GM18520 (cell line): ENCODE data around the gene MIPOL1.
"Not testable (repeated sequence)": the region's sequence is repeated elsewhere in the genome, so short reads cannot be mapped to it uniquely, and the experiment has no call there.

ENCODE experiments used
- ATAC-seq: cut with Tn5 transposase; IDR thresholded peaks from one replicate; pipeline ENCODE4 v1.9.1; 2021; ENCODE audit not compliant: unreplicated experiment

MIPOL1 gene

DNA sequence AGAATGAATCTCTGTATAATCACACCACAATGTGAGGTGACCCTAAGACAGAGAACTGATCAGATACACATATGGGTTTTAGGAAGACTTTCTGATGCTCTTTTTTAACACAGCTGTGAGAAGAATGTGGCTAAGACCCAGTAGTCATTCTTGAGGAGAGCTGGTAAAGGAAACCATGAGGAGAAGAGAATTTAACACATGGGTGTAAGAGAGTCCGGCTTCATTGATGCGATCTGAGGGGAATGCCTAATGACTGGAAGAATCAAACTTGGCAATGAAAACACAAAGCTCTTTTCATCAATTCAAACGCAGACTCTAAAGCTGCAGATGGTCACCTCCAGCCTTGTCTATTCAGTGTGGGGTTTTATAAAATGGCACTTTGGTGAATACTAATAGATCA, 318.0 kb downstream of the MIPOL1 start:
- ATAC-seq: no peak

DNA sequence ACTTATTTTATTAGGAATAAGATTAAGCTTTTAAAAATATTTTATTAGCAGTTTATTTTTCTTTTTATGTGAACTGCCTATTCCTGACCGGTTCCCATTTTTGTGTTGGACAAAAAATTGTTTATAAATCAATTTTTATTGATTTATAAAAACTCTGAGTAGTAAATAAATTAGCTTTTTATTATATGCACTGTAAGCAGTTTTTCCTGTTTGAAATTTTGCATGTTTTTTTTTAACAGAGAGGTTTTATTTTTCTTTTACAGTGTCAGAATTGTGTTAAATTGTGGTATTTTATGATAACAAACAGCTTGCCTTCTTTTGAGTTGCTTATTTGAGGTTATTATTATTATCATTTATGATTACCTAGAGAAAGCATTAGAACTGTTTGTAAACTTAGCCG, 329.3 kb downstream of the MIPOL1 start:
- ATAC-seq: no peak

DNA sequence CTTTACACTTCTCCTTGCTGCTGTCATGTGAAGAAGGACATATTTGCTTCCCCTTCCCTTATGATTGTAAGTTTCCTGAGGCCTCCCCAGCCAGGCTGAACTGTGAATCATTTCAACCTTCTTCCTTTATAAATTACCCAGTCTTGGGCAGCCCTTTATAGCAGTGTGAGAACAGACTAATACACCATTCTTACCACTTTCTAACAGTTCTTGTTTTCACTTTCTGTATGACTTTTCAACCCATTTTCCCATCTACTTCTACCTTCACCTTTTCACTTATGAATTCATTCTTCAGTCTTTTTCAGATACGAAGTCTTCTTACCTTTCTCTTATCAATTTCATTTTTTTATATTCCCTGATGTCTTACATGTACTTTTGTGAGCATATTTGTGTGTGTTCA, 342.3 kb downstream of the MIPOL1 start:
- ATAC-seq: no peak

DNA sequence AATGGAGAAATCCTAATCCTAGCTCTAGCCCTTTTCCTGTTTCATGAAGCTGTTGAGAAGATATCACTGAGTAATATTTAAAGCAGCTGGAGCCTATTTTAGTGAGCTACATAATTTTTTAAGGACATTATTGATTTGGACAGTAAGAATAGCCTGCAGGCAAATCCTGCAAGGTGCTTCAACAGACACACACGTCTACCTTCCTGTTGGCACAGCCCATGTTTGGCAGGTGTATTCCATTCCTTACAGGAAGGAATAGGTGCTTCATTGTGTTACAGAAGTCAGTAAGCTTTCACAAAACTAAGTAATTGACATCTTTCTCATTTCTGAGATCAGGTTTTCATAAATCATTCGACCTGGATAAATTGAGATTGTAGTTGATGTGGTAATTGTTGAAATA, 346.7 kb downstream of the MIPOL1 start:
- ATAC-seq: no peak

DNA sequence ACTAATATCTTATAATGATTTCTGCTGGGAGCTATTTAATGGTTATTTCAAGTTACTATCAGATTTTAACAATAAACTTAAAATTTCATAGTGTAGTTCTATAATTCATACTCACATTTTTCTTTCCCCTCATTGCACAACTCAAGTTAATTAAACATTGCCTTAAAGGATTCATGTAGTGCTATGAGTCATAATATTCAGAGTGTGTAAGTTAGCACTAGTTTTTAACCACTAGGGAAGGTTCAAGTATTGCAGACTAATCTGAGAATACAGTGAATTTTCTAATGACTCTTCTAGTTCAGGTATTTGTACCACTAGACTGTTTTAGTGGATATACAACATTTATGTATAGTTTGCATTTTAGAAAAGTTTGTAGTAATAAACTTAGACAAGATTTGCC, 347.4 kb downstream of the MIPOL1 start:
- ATAC-seq: no peak

DNA sequence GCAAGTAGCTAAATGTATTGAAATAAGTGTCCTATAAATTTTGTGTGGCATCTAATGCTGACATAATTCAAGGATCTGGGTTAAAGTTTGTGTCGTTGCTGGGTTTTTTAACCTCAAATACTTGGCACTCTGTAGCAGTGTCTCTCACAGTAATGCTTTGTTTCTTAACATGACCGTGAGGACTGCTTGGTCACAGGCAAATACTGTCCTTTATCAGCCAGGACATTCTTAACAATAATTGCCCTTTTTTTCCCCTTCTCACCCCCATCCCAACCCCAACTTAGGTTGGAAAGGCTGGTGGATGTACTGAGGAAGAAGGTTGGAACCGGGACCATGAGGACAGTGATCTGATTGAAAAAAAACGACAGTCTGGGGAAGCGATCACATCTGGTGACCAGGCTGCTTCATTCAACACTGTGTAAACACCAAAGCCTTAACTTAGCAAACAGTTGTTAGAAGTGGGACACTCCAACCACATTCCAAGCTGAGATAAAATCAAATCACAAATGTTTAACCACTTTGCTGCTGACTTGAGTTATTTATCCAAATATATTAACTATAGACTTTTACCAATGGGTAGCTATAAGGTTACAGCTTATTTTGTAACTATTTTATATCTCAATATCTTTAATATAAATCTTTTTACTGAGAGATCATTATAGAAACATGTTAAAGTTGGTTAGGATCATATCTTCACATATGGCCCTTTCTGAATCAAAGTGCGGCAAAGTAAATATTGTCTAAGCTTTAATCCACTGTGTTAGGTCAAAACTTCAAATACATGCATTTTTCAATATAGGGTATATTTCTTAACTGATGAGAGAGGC, 349.1 kb downstream of the MIPOL1 start:
- no peak for ATAC-seq

DNA sequence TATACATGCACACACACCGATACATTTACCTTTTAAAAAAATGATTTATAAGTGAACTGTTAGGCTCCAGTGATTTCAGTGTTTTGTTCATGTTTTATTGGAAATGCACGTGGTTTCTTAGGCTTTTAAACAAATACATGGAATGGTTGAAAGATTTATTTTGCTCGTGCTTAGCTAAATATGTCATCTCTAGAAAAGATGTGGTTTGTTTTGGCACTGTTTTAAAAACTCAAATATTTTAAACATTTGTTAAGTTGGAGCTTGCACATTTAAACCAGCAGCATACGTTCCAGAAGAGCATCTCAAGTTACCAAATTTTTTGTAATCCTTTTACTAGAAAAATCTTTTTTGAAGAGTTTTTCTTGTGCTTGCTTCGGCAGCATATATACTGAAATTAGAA, 352.8 kb downstream of the MIPOL1 start:
- ATAC-seq: no peak

DNA sequence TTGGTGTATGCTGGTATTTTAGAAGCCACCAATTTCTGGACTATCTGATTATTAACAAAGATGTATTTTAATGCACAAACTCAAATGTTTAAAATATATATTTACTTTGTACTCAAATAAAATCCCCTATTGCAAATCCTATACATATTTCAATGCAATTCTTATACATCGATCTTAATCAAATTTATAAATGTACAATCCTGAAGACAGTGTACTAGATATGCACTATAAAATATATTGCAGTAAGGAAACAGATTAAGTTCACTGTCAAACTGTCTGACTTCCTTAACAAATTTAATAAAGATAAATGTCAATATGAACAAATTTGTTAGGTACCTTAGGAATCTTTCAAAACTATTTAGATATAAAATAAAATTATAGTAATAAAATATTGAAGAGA, 353.4 kb downstream of the MIPOL1 start:
- ATAC-seq: no peak

DNA sequence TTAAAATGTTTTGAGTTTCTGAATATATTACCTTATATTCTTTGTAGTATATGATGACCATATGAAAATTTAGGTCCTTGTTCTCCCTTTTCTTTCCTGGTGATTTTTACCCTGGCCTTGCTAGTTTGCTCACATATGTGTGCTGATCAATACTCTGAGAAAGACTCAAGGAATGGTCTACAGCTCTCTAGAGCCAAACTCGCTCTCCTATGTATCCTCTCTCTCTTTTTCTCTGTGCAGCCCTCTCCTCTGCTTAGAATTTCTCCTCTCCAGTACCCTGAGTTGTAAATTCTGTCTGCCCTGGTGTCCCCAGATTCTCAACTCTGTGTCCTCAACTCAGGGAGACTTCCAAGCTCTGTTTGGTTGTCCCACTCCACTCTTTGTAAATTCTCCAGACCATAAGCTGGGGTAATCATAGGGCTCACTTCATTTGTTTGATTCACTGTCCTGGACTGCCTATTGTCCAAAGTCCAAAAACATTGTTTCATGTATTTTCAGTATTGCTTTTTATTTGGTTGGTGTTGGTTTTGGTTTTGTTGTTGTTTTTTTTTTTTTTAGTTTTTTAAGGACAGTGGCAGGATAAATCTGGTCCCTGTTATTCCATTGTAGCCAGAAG, 356.3 kb downstream of the MIPOL1 start:
- ATAC-seq: no peak

DNA sequence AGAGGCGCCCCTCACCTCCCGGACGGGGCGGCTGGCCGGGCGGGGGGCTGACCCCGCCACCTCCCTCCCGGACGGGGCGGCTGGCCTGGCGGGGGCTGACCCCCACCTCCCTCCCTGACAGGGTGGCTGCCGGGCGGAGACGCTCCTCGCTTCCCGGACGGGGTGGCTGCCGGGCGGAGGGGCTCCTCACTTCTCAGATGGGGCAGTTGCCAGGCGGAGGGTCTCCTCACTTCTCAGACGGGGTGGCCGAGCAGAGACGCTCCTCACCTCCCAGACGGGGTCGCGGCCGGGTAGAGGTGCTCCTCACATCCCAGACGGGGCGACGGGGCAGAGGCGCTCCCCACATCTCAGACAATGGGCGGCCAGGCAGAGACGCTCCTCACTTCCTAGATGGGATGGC, 357.9 kb downstream of the MIPOL1 start:
- ATAC-seq: not testable (repeated sequence)

DNA sequence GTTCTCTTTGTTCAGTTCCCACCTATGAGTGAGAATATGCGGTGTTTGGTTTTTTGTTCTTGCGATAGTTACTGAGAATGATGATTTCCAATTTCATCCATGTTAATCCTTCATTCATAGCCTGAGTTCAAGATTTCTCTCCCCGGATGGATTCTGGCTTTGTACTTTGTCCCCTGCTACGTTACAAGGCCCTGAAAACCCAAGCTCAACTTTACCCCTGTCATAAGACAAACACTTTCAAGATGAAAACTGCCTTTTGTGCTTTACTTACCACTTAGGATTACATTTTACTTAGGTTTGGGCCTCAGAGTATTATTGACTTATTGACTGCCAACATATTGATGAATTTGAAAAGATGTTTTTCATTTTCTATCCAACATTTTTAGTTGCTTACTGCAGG, 361.0 kb downstream of the MIPOL1 start:
- no peak for ATAC-seq

DNA sequence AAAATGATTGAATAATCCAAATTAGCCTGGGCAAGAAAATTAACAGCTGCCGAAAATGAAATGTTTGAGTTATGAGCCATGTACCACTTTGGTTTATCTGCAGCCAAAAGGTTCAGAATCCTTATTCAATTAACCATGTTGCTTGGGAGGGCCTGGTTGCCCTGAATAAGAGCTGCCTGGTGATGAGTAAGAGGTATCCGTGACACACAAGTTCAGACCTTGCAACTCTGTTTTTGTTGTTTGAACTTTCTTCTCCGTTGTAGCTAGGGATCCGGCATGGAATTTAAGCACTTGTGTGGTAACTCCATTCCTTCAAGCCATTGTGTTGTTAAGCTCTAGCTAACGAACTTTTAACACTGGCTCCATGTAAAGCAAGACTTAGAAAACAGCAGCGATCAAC, 361.6 kb downstream of the MIPOL1 start:
- no peak for ATAC-seq

DNA sequence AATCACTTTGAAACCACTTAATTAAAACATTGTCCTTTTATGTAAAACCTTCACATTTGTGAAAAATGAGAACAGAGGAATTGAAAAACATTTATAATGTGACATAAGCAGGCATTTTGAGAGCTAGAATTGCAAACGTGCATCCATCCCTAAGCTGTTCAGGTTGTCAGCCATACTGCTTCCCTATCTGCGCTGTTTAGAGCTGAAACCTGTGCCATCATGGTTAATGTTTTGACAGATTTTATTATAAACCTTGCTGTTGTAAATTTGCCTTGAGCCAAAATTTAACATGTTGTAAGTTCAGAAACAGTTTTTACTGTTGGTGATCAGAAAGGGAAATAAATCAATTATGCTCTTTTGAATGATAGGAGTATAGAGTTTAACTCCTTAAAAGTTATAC, 365.5 kb downstream of the MIPOL1 start:
- ATAC-seq: no peak

DNA sequence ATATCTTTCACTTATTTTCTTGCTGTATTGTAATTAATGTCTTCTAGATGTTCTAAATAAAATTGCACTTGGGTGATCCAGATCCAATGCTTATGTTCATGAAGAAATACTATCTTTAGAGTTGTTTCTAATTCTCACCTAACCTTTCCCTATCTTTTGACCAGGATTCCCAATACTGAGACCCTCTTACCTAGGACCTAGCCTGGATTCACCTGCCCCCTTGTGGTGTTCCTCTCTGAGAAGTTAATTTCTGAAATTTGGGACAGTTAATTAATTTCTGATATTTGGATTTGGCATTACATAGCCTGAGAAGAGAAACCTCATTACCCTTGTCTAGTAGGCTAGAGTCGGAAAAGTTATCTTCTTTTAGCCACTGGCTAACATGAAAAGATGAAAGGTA, 367.8 kb downstream of the MIPOL1 start:
- ATAC-seq: no peak

DNA sequence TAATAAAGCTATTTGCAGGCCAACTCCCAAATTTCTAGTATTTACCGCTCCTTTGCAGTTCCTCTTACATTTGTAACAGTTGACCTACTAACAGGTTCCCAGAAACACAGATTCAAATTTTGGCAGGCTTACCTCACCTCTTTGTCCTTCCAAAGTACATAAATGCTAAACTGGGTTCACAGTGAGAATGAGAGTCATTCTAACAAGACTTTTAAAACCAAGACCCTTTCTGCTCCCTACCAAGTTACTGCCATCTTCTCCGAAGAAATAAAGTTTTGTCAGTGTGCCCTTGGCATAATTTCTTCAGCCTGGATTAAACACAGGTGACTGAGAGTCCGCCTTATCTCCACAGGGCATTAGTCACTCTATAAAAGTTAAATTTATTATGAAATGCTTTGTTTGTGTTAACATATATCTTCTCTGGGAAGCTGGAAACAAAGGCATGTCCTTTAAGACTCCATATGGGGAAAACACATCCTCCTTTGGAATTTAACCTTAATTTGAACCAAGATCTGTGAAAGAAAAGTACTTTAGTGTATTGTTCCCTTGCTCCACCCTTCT, 369.2 kb downstream of the MIPOL1 start:
- no peak for ATAC-seq

DNA sequence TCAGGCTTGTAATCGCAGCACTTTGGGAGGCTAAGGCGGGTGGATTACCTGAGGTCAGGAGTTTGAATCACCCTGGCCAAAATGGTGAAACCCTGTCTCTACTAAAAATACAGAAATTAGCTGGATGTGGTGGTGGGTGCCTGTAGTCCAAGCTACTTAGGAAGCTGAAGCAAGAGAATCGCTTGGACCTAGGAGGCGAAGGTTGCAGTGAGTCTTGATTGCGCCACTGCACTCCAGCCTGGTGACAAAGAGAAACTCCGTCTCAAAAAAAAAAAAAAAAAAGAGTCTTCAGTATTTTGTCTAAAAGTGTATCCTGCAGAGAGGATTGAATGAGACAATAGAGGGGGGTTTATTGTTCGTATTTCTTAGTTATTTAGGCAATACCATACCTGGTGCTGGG, 372.0 kb downstream of the MIPOL1 start:
- no peak for ATAC-seq

DNA sequence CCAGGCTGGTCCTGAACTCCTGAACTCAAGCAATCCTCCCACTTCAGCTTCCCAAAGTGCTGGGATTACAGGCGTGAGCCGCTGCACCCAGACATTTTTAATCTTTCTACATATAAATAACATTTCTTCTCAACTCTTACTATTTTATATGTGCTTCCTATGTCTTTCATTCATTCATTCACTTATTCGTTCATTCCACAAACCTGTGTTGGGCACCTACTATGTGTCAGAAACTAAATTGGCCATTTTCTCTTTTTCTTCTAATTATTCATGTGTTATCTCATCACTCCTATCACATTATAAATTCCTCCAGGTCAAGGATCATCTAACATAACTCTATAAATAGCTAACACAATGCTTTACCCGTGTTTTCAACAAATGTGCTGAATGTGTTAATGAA, 373.7 kb downstream of the MIPOL1 start:
- ATAC-seq: no peak

DNA sequence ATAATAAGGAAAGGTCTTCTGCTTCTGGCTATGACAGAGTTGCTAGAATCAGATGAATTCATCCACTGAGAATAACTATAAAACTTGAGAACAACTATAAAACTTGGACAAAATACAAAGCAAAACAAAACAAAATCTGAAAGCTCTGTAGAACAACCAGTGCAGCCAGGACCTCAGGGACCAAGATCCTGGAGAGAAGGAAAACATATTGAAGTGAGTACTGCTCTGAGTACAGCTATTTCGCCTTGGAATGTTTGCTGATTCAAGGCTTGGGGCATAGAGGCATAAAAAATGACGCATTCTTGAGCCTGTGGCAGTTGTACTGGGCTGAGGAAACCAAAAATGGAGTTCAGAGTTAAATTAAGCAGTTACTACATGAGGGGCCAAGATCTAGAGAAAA, 375.6 kb downstream of the MIPOL1 start:
- no peak for ATAC-seq

DNA sequence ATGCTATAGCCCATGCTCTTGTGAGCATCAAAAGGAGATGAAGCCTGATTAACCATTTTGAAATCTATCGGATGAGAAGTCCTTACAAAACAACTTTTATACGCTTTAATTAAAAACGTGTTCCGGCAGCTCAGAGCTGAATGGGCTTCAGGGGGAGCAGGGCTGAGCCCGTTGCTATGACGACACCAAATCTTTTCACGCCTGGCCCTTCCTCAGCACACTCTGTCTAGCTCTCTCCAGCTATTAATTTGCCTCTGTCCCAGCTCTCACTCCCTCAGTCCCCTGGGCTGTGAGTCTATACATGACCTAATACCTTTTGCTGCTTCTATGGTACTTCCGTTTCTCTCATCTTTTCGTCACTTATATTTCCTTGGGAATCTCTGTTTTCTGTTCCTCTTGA, 381.5 kb downstream of the MIPOL1 start:
- ATAC-seq: no peak

DNA sequence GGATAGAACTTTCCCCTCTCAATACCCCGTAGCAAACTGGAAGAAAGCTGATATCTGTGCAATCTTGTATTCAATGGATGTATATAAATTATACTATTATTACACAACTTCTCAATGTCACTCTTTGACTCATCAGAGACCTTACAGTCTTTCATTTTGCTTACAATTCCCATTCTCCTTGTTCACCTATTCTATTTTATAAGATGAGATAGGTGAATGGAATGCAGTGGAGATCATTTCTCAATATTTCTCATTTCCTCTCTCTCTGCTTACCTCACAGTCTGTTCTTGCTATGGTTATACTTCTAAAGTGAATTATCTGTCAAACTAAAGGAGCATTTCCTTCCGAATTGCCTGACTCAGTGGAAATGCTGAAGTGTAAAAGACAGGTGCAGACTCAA, 382.4 kb downstream of the MIPOL1 start:
- no peak for ATAC-seq

DNA sequence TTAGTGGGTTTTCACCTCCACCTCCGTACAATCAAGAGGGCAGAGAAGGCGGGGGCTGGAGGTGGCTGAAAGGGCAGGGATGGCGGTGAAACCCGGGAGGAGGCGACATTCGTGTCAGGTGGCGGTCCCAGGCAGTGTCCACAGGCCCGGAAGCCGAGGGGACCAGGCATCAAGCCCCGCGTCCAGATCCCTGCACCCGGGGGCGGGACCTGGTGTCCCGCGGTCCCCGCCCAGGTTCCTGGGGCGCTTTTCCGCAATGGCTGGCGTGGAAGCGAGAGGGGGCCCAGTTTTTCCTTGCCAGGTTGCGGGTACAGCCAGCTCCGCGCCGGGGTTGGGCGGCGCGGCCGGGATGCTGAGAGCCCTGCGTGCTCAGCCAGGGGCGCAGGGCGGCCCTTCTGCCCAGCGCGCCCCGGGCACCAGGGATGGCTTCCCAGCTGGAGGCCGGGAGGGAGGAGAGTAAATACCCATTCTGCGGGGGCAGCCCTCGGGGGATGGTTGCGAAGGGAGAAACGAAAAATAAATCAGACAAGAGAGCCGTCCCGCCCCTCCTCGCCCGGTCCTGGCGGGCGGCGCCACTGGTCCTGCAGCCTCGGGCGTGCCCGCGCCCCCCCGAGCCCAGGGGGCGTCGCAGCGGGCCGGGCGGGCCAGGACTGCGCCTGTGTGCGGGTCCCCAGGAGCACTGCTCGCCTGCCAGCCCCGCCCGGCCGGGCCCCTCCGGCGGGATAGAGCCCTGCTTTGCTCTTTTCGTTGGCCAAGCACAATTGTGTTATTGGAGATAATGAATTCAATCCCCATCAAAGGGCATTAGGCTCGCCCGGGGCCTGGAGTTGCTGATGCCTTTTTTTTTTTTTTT, 385.8 kb downstream of the MIPOL1 start:
- no peak for ATAC-seq
